K562 (cell line): ENCODE data around the gene F13A1. TPM values are rescaled to one million over a fixed set of nuclear protein-coding genes. Genes with fewer than 3 reads are reported as not detected.

Experiments used
- ATAC-seq: fragments of 200-7000 bp; cut with Tn5 transposase; 3 replicates; pipeline ENCODE4 v1.9.1; 2020; ENCODE audit warnings: moderate library complexity
- BruUV-seq: library from RNA; stranded (reverse); fragments of 400-500 nt; replicated peaks from 2 replicates; lab custom pipeline; 2021; lab: Mats Ljungman, UMichigan
- CTCF ChIA-PET: fragments of 300-600 bp; formaldehyde crosslinking; extraction: SDS; loops from one replicate; lab custom pipeline; 2021; ENCODE audit warnings: low intra/inter-chr PET ratio; lab: Yijun Ruan, JAX
- POLR2A ChIA-PET: fragments of 300-600, 350-650 bp; sonication (Branson Sonifier 250); formaldehyde crosslinking; extraction: SDS; loops from one replicate; lab custom pipeline; 2021; ENCODE audit warnings: antibody characterized with exemption, inconsistent platforms; lab: Yijun Ruan, JAX
- DNase-seq, 4 experiments: peaks; one replicate each; pipeline versions ENCODE4 v3.0.0 to v3.0.0-alpha.2; 2011 to 2018; ENCODE audit warnings: low spot score in 3 of 4, mixed read lengths in 3 of 4; ENCODE audit errors: extremely low read depth in 1 of 4
- FAIRE-seq: peaks from 2 replicates; lab custom pipeline; 2011; peaks lifted over from hg19 to GRCh38; lab: Jason Lieb, UNC
- H2AFZ ChIP-seq: 2 replicates; pipeline ENCODE4 v1.6.0; 2011; ENCODE audit warnings: low read depth, low read length, control low read depth, inconsistent platforms
- H3K27ac ChIP-seq: fragments of 200-600 bp; 3 replicates; pipeline ENCODE4 v1.8.0; 2011; ENCODE audit warnings: low read depth, mild to moderate bottlenecking, control low read depth, inconsistent platforms, low read length, moderate library complexity, mixed read lengths; ENCODE audit errors: extremely low read depth
- H3K27me3 ChIP-seq, 2 experiments: fragments of 300-600 bp in 1 of 2; 2 replicates in 1 of 2; 3 replicates in 1 of 2; pipeline versions ENCODE4 v1.6.0 to v1.8.0; 2011; ENCODE audit warnings: inconsistent platforms in 2 of 2, low read length in 2 of 2, mild to moderate bottlenecking in 1 of 2, mixed read lengths in 1 of 2, moderate library complexity in 1 of 2; ENCODE audit not compliant: control insufficient read depth in 2 of 2, insufficient read depth in 2 of 2
- H3K36me3 ChIP-seq: fragments of 300-600 bp; 3 replicates; pipeline ENCODE4 v1.8.0; 2011; ENCODE audit warnings: mild to moderate bottlenecking, low read length, inconsistent platforms; ENCODE audit not compliant: control insufficient read depth, insufficient read depth
- H3K4me1 ChIP-seq, 2 experiments: fragments of 200-600 bp in 1 of 2; replicated peaks in 1 of 2; 2 replicates in 1 of 2; 3 replicates in 1 of 2; pipeline versions ENCODE4 v1.5.1 to v1.8.0; 2011; ENCODE audit warnings: inconsistent platforms in 2 of 2, low read length in 2 of 2, mild to moderate bottlenecking in 1 of 2, mixed read lengths in 1 of 2, moderate library complexity in 1 of 2; ENCODE audit not compliant: control insufficient read depth in 2 of 2, insufficient read depth in 2 of 2
- H3K4me2 ChIP-seq: 2 replicates; pipeline ENCODE4 v1.6.1; 2011; ENCODE audit warnings: low read length, control low read depth, inconsistent platforms, mixed read lengths; ENCODE audit not compliant: insufficient read depth
- H3K4me3 ChIP-seq: fragments of 200-600 bp; sonication (generic), shearing (Covaris generic); 2 replicates; pipeline ENCODE4 v1.5.1; 2016; ENCODE audit warnings: control low read depth, inconsistent platforms
- H3K79me2 ChIP-seq: fragments of 200-600 bp; 3 replicates; pipeline ENCODE4 v1.8.0; 2011; ENCODE audit warnings: low read length, inconsistent platforms; ENCODE audit not compliant: control insufficient read depth, insufficient read depth
- H3K9ac ChIP-seq, 2 experiments: 2 replicates each; pipeline versions ENCODE4 v1.6.0 to v1.6.1; 2011; ENCODE audit warnings: low read depth in 2 of 2, low read length in 2 of 2, control low read depth in 1 of 2, inconsistent platforms in 1 of 2, mild to moderate bottlenecking in 1 of 2, mixed read lengths in 1 of 2; ENCODE audit not compliant: insufficient read depth in 1 of 2
- H3K9me1 ChIP-seq: one replicate; pipeline ENCODE4 v1.6.0; 2011; ENCODE audit warnings: inconsistent platforms, mild to moderate bottlenecking, low read length, moderate library complexity; ENCODE audit not compliant: control insufficient read depth, insufficient read depth
- H3K9me3 ChIP-seq: replicated peaks from 2 replicates; pipeline ENCODE4 v1.5.1; 2011; ENCODE audit warnings: low read depth, low read length, inconsistent platforms; ENCODE audit not compliant: control insufficient read depth, insufficient read depth
- H4K20me1 ChIP-seq: replicated peaks from 2 replicates; pipeline ENCODE4 v1.6.1; 2011; ENCODE audit warnings: low read length, inconsistent platforms, mixed read lengths; ENCODE audit not compliant: control insufficient read depth, insufficient read depth
- CHD4 ChIP-seq: fragments of 200-600 bp; sonication (generic); IDR thresholded peaks from 3 replicates; pipeline ENCODE4 v1.6.1; 2012; ENCODE audit warnings: low read depth, mild to moderate bottlenecking, mixed read lengths, low read length, inconsistent platforms; ENCODE audit not compliant: insufficient read depth, insufficient replicate concordance, poor library complexity, severe bottlenecking
- FOXA3 ChIP-seq, 2 experiments: fragments of 450-650 bp in 1 of 2; sonication (generic) in 1 of 2; formaldehyde crosslinking; IDR thresholded peaks in 1 of 2; conservative IDR thresholded peaks in 1 of 2; 2 replicates each; pipeline versions ENCODE4 v1.4.0 to v1.8.0; 2020 to 2022; ENCODE audit warnings: mild to moderate bottlenecking in 2 of 2, missing genetic modification reagents in 1 of 2
- FOXJ3 ChIP-seq: sonication (generic); formaldehyde crosslinking; IDR thresholded peaks from 2 replicates; pipeline ENCODE4 v1.4.0; 2020; ENCODE audit warnings: mild to moderate bottlenecking, missing genetic modification reagents
- KAT7 ChIP-seq: sonication (generic); formaldehyde crosslinking; IDR thresholded peaks from 2 replicates; pipeline ENCODE4 v1.8.0; 2022; ENCODE audit warnings: missing genetic modification reagents, mild to moderate bottlenecking, borderline replicate concordance
- KAT8 ChIP-seq: fragments of 450-650 bp; IDR thresholded peaks from 2 replicates; pipeline ENCODE4 v1.6.1; 2016; ENCODE audit warnings: low read depth, mild to moderate bottlenecking
- MTA1 ChIP-seq: fragments of 450-650 bp; IDR thresholded peaks from 2 replicates; pipeline ENCODE4 v1.6.1; 2017; ENCODE audit warnings: borderline replicate concordance
- MYC ChIP-seq, 2 experiments: fragments of 250-450 bp in 1 of 2; sonication (Bioruptor Pico) in 1 of 2; IDR thresholded peaks; 2 replicates each; pipeline versions ENCODE4 v1.5.1 to v1.6.1; 2012 to 2021; ENCODE audit warnings: low read depth in 2 of 2, borderline replicate concordance in 1 of 2, improper control_type of control experiment in 1 of 2, low read length in 1 of 2, mild to moderate bottlenecking in 1 of 2, moderate library complexity in 1 of 2
- POLR2A ChIP-seq: fragments of 450-650 bp; conservative IDR thresholded peaks from 2 replicates; pipeline ENCODE4 v1.6.1; 2016
- STAT5B ChIP-seq: fragments of 250-450 bp; sonication (Bioruptor Pico); IDR thresholded peaks from 2 replicates; pipeline ENCODE4 v1.8.0; 2021; ENCODE audit warnings: mild to moderate bottlenecking, inconsistent platforms
- TAF7 ChIP-seq: fragments of 450-650 bp; IDR thresholded peaks from 2 replicates; pipeline ENCODE4 v1.6.1; 2016; ENCODE audit warnings: missing genetic modification characterization, missing compliant biosample characterization
- TCF3 ChIP-seq: sonication (generic); formaldehyde crosslinking; IDR thresholded peaks from 2 replicates; pipeline ENCODE4 v1.4.0; 2020; ENCODE audit warnings: mild to moderate bottlenecking, missing genetic modification reagents
- TEAD4 ChIP-seq, 2 experiments: sonication (generic) in 1 of 2; formaldehyde crosslinking in 1 of 2; IDR thresholded peaks; 2 replicates each; pipeline versions ENCODE4 v1.6.1 to v1.8.0; 2012 to 2022; ENCODE audit warnings: borderline replicate concordance in 1 of 2, inconsistent platforms in 1 of 2, low read length in 1 of 2, mild to moderate bottlenecking in 1 of 2, missing genetic modification reagents in 1 of 2
- ZNF764 ChIP-seq: fragments of 250-450 bp; sonication (Bioruptor Pico); IDR thresholded peaks from 2 replicates; pipeline ENCODE4 v1.4.0; 2020; ENCODE audit warnings: low read depth, mild to moderate bottlenecking, moderate library complexity
- WGBS: fragments of 100-300 bp; shearing (Covaris generic); methylation state at CpG from one replicate; pipeline ENCODE4 v1.1.6; 2016; ENCODE audit warnings: low coverage, mixed read lengths; ENCODE audit not compliant: insufficient coverage; ENCODE audit errors: missing lambda C conversion rate; 5-methylcytosine and 5-hydroxymethylcytosine counted together
- in situ Hi-C: fragments of 300-500 bp; cut with MboI; formaldehyde crosslinking; loops from 4 replicates; pipeline ENCODE4 v1.15.0; 2018; ENCODE audit warnings: inconsistent platforms, mixed read lengths
- intact Hi-C: fragments of 100-400 bp; cut with micrococcal nuclease; formaldehyde crosslinking; loops from 2 replicates; pipeline ENCODE4 v1.14.2; 2022
- polyA plus RNA-seq, 8 experiments: library from polyadenylated mRNA; depleted of rRNA in 4 of 8; stranded (reverse) in 5 of 8; unstranded in 3 of 8; fragments of >200 nt; fragmentation: Nextera tagmentation in 2 of 8; fragmentation: Illumina TruSeq in 1 of 8; extraction: Ambion mirVana in 2 of 8; extraction: Trizol in 1 of 8; gene quantifications; 2 replicates each; pipeline versions ENCODE4 v1.2.1 to v1.2.3, GENCODE V29; 2011 to 2014; ENCODE audit warnings: inconsistent platforms in 1 of 8, missing spikeins in 1 of 8
- total RNA-seq, 7 experiments: library from RNA; depleted of rRNA in 6 of 7; stranded (reverse); fragments of >200 nt in 6 of 7; fragmentation: Illumina TruSeq in 2 of 7; extraction: Trizol in 2 of 7; gene quantifications; 2 replicates each; pipeline versions ENCODE4 v1.2.1 to v1.2.3, GENCODE V29; 2011 to 2021; ENCODE audit warnings: low replicate concordance in 1 of 7
- TF ChIP-seq, protein P1 (sequence below): fragments of 450-650 bp; IDR thresholded peaks from one replicate; pipeline ENCODE4 v1.6.1; 2018; ENCODE audit warnings: mild to moderate bottlenecking, moderate library complexity; ENCODE audit not compliant: partially characterized antibody
- TF ChIP-seq, protein P2 (sequence below): fragments of 200-800 bp; sonication (Bioruptor generic); IDR thresholded peaks from 2 replicates; pipeline ENCODE4 v1.6.1; 2017; ENCODE audit warnings: missing genetic modification characterization, missing compliant biosample characterization
- TF ChIP-seq, protein P3 (sequence below): IDR thresholded peaks from 2 replicates; pipeline ENCODE4 v1.6.1; 2011; ENCODE audit warnings: borderline replicate concordance, low read depth, mild to moderate bottlenecking, moderate library complexity, low read length; ENCODE audit not compliant: insufficient read depth, poor library complexity, severe bottlenecking

F13A1 gene
- total and polyA plus RNA-seq, 9 of the 15 experiments (the other 6 are each of a cell fraction or from before 2014, with no cell fraction given) = 0.33 TPM; not detected in 8

DNA sequence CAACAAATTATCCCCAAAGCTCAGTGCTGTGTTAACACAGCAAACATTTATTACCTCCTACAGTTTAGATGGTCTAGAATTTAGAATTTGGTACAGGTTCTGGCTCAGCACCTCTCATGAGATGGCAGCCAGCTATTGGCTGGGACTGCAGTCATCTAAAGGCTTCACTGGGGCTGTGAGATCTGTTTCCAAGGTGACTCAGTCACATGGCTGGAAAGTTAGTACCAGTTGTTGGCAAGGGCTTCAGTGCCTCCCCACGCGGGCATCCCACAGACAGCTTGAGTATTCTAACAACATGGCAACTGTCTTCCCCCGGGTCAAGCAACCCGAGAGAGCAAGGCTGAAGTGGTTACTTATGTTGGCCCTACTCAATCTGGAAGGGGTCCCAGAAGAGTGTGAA is 44.8 kb upstream of the F13A1 start:
- DNase-seq (no peak), ATAC-seq (no peak), FAIRE-seq (no peak)
- H3K4me2 ChIP-seq = no peak overlapping the region
- ChIA-PET POLR2A (no interaction called here), CTCF (no interaction called here)
- no peaks in the 10 kb centered on the region for H3K27me3 ChIP-seq
- 0% methylated on average over 4 of the region's 4 CpGs for WGBS
- in situ Hi-C loops (no loop called here), intact Hi-C loops (no loop called here)
- H2AFZ ChIP-seq = no peak overlapping the region
- BruUV-seq = no TSS peak
- no peak overlapping the region for H3K9ac ChIP-seq
- H3K27ac ChIP-seq = no peak overlapping the region
- no peaks in the 10 kb centered on the region for H4K20me1 ChIP-seq
- no peaks in the 10 kb centered on the region for H3K79me2 ChIP-seq
- H3K4me1 ChIP-seq = no peaks in the 10 kb centered on the region
- no peaks in the 10 kb centered on the region for H3K9me1 ChIP-seq
- H3K9me3 ChIP-seq = no peaks in the 10 kb centered on the region
- no peaks in the 10 kb centered on the region for H3K36me3 ChIP-seq
- H3K4me3 ChIP-seq = no peak overlapping the region
- TF ChIP-seq POLR2A (no peak), MYC (IDR thresholded peaks at IDR 0.05; ENCODE audit: low read depth, low read length) (no peak), MYC (CRISPR knock-in tag; IDR thresholded peaks at IDR 0.05; ENCODE audit: borderline replicate concordance, low read depth) (no peak), MTA1 (no peak), KAT8 (no peak), TEAD4 (IDR thresholded peaks at IDR 0.05; ENCODE audit: low read length) (no peak), TEAD4 (CRISPR knock-in tag; IDR thresholded peaks at IDR 0.05; ENCODE audit: borderline replicate concordance) (no peak), FOXA3 (CRISPR knock-in tag; conservative IDR thresholded peaks at IDR 0.05 in 1 of 2, IDR thresholded peaks at IDR 0.05 in 1 of 2) (no peak), KAT7 (CRISPR knock-in tag) (no peak), STAT5B (CRISPR knock-in tag) (no peak), CHD4 (no peak), TAF7 (tag) (no peak), FOXJ3 (CRISPR knock-in tag) (no peak), TCF3 (CRISPR knock-in tag) (no peak), ZNF764 (CRISPR knock-in tag) (no peak)
- TF ChIP-seq, protein P1, sequence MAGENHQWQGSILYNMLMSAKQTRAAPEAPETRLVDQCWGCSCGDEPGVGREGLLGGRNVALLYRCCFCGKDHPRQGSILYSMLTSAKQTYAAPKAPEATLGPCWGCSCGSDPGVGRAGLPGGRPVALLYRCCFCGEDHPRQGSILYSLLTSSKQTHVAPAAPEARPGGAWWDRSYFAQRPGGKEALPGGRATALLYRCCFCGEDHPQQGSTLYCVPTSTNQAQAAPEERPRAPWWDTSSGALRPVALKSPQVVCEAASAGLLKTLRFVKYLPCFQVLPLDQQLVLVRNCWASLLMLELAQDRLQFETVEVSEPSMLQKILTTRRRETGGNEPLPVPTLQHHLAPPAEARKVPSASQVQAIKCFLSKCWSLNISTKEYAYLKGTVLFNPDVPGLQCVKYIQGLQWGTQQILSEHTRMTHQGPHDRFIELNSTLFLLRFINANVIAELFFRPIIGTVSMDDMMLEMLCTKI = no peak
- TF ChIP-seq, protein P2, sequence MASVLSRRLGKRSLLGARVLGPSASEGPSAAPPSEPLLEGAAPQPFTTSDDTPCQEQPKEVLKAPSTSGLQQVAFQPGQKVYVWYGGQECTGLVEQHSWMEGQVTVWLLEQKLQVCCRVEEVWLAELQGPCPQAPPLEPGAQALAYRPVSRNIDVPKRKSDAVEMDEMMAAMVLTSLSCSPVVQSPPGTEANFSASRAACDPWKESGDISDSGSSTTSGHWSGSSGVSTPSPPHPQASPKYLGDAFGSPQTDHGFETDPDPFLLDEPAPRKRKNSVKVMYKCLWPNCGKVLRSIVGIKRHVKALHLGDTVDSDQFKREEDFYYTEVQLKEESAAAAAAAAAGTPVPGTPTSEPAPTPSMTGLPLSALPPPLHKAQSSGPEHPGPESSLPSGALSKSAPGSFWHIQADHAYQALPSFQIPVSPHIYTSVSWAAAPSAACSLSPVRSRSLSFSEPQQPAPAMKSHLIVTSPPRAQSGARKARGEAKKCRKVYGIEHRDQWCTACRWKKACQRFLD = no peak
- TF ChIP-seq, protein P3, sequence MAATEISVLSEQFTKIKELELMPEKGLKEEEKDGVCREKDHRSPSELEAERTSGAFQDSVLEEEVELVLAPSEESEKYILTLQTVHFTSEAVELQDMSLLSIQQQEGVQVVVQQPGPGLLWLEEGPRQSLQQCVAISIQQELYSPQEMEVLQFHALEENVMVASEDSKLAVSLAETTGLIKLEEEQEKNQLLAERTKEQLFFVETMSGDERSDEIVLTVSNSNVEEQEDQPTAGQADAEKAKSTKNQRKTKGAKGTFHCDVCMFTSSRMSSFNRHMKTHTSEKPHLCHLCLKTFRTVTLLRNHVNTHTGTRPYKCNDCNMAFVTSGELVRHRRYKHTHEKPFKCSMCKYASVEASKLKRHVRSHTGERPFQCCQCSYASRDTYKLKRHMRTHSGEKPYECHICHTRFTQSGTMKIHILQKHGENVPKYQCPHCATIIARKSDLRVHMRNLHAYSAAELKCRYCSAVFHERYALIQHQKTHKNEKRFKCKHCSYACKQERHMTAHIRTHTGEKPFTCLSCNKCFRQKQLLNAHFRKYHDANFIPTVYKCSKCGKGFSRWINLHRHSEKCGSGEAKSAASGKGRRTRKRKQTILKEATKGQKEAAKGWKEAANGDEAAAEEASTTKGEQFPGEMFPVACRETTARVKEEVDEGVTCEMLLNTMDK = no peak
